Measurements from ENCODE around the gene MRFAP1.
"Not testable (repeated sequence)": the region's sequence is repeated elsewhere in the genome, so short reads cannot be mapped to it uniquely, and the experiment has no call there.

- TF ChIP-seq POLR2AphosphoS5 (IDR thresholded peaks at IDR 0.05): not testable (repeated sequence)
- peak in 1 of 3 donors; percentile 62 for TF ChIP-seq POLR2A (IDR thresholded peaks at IDR 0.05)
Measured at GRCh38 chr4:6673191-6673659, 32.7 kb downstream of the MRFAP1 start.
